ENCODE measurements around the gene CTNND2. TPM values are rescaled to one million over a fixed set of nuclear protein-coding genes. Genes with fewer than 3 reads are reported as not detected.

The CTNND2 gene
- total and polyA plus RNA-seq, 4 donors: 0.30 to 2.2 (median 0.71) TPM

- 90 to 96% methylated on average over 3 of the region's 3 CpGs for WGBS, 2 donors
- no peak overlapping the region for H3K27ac ChIP-seq (ENCODE audit: low read depth in 1 of 2, low read length in 1 of 2)
- no peak for ATAC-seq (ENCODE audit: insufficient read depth, low FRiP score)
Observed at GRCh38 chr5:11269515-11269914, 634.7 kb downstream of the CTNND2 start.

GRCh38 chr5:11268891-11269290 is 635.4 kb downstream of the CTNND2 start:
- no peak for TF ChIP-seq CTCF (IDR thresholded peaks at IDR 0.05; ENCODE audit: control extremely low read depth, extremely low read depth)
- no peak overlapping the region for H3K9ac ChIP-seq (ENCODE audit: insufficient read depth in 1 of 2, low read length in 2 of 2)
- 79 to 90% methylated on average over 6 of the region's 6 CpGs for WGBS, 2 donors
- no peaks in the 10 kb centered on the region for H3K36me3 ChIP-seq (ENCODE audit: control insufficient read depth in 4 of 4, insufficient read depth in 4 of 4, low read length in 4 of 4)
- DNase-seq (peak in 1 of 3 donors; percentile 15), ATAC-seq (ENCODE audit: insufficient read depth, low FRiP score) (no peak)
- H3K4me1 ChIP-seq (ENCODE audit: control insufficient read depth in 5 of 5, insufficient read depth in 5 of 5, low read length in 5 of 5): no peaks in the 10 kb centered on the region
- no peak overlapping the region for H3K27ac ChIP-seq (ENCODE audit: low read depth in 1 of 2, low read length in 1 of 2)
- H3K4me3 ChIP-seq: no peak overlapping the region
- H3K27me3 ChIP-seq (ENCODE audit: control insufficient read depth in 3 of 3, insufficient read depth in 3 of 3, low read length in 2 of 3): no peaks in the 10 kb centered on the region
- no peaks in the 10 kb centered on the region for H3K9me3 ChIP-seq (ENCODE audit: control insufficient read depth in 4 of 4, insufficient read depth in 3 of 4, low read length in 3 of 4)

More at GRCh38 chr5:11269515-11269914, 634.7 kb downstream of the CTNND2 start:
- TF ChIP-seq CTCF (IDR thresholded peaks at IDR 0.05; ENCODE audit: control extremely low read depth, extremely low read depth): no peak
- Histone ChIP-seq H3K36me3 (ENCODE audit: control insufficient read depth in 4 of 4, insufficient read depth in 4 of 4, low read length in 4 of 4) (no peaks in the 10 kb centered on the region), H3K27me3 (ENCODE audit: control insufficient read depth in 3 of 3, insufficient read depth in 3 of 3, low read length in 2 of 3) (no peaks in the 10 kb centered on the region), H3K4me3 (no peak overlapping the region), H3K9ac (ENCODE audit: insufficient read depth in 1 of 2, low read length in 2 of 2) (no peak overlapping the region), H3K4me1 (ENCODE audit: control insufficient read depth in 5 of 5, insufficient read depth in 5 of 5, low read length in 5 of 5) (no peaks in the 10 kb centered on the region), H3K9me3 (ENCODE audit: control insufficient read depth in 4 of 4, insufficient read depth in 3 of 4, low read length in 3 of 4) (no peaks in the 10 kb centered on the region)
- DNase-seq: no peak

- no peak overlapping the region for H3K4me3 ChIP-seq
- no peak overlapping the region for H3K27ac ChIP-seq (ENCODE audit: low read depth in 1 of 2, low read length in 1 of 2)
- ATAC-seq (ENCODE audit: insufficient read depth, low FRiP score) (no peak), DNase-seq (no peak)
- H3K4me1 ChIP-seq (ENCODE audit: control insufficient read depth in 5 of 5, insufficient read depth in 5 of 5, low read length in 5 of 5): no peaks in the 10 kb centered on the region
- 92 to 98% methylated on average over 2 of the region's 2 CpGs for WGBS, 2 donors
- no peaks in the 10 kb centered on the region for H3K9me3 ChIP-seq (ENCODE audit: control insufficient read depth in 4 of 4, insufficient read depth in 3 of 4, low read length in 3 of 4)
- H3K36me3 ChIP-seq (ENCODE audit: control insufficient read depth in 4 of 4, insufficient read depth in 4 of 4, low read length in 4 of 4): no peaks in the 10 kb centered on the region
- no peak for TF ChIP-seq CTCF (IDR thresholded peaks at IDR 0.05; ENCODE audit: control extremely low read depth, extremely low read depth)
- H3K27me3 ChIP-seq (ENCODE audit: control insufficient read depth in 3 of 3, insufficient read depth in 3 of 3, low read length in 2 of 3): no peaks in the 10 kb centered on the region
- peak overlapping the region in 1 of 2 donors; percentile 7 for H3K9ac ChIP-seq (ENCODE audit: insufficient read depth in 1 of 2, low read length in 2 of 2)
Observed at GRCh38 chr5:11266331-11266730, 637.9 kb downstream of the CTNND2 start.

GRCh38 chr5:11261241-11261640 is 643.0 kb downstream of the CTNND2 start:
- no peak for TF ChIP-seq CTCF (IDR thresholded peaks at IDR 0.05; ENCODE audit: control extremely low read depth, extremely low read depth)
- Histone ChIP-seq H3K27ac (ENCODE audit: low read depth in 1 of 2, low read length in 1 of 2) (no peak overlapping the region), H3K4me1 (ENCODE audit: control insufficient read depth in 5 of 5, insufficient read depth in 5 of 5, low read length in 5 of 5) (no peaks in the 10 kb centered on the region), H3K36me3 (ENCODE audit: control insufficient read depth in 4 of 4, insufficient read depth in 4 of 4, low read length in 4 of 4) (no peaks in the 10 kb centered on the region), H3K9ac (ENCODE audit: insufficient read depth in 1 of 2, low read length in 2 of 2) (no peak overlapping the region), H3K4me3 (no peak overlapping the region), H3K9me3 (ENCODE audit: control insufficient read depth in 4 of 4, insufficient read depth in 3 of 4, low read length in 3 of 4) (peaks cover 0 to 1% (median 0%) of the 10 kb centered on the region in 4 donors), H3K27me3 (ENCODE audit: control insufficient read depth in 3 of 3, insufficient read depth in 3 of 3, low read length in 2 of 3) (no peaks in the 10 kb centered on the region)
- WGBS, 2 donors: 74 to 82% methylated on average over 6 of the region's 6 CpGs
- DNase-seq (no peak), ATAC-seq (ENCODE audit: insufficient read depth, low FRiP score) (no peak)
